Measurements from ENCODE around the gene SMAD6. TPM values are rescaled to one million over a fixed set of nuclear protein-coding genes. Genes with fewer than 3 reads are reported as not detected.

SMAD6 gene
- total and polyA plus RNA-seq, 2 experiments from 2014 or later = 1.6 to 15.7 TPM

DNA sequence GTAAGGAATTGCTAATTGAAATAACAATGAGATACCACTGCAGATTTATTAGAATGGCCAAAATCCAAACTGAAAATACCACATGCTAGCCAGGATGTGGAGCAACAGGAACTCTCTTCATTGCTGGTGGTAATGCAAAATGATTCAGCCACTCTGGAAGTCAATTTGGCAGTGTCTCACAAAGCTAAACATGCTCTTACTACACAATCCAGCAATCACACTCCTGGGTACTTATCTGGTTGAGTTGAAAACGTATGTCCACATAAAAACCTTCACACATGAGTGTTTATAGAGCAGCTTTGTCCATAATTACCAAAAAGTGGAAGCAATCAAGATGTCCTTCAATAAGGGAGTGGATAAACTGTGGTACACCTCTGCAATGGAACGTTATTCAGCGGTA is 113.3 kb downstream of the SMAD6 start (continued):
- TF ChIP-seq, protein P1, sequence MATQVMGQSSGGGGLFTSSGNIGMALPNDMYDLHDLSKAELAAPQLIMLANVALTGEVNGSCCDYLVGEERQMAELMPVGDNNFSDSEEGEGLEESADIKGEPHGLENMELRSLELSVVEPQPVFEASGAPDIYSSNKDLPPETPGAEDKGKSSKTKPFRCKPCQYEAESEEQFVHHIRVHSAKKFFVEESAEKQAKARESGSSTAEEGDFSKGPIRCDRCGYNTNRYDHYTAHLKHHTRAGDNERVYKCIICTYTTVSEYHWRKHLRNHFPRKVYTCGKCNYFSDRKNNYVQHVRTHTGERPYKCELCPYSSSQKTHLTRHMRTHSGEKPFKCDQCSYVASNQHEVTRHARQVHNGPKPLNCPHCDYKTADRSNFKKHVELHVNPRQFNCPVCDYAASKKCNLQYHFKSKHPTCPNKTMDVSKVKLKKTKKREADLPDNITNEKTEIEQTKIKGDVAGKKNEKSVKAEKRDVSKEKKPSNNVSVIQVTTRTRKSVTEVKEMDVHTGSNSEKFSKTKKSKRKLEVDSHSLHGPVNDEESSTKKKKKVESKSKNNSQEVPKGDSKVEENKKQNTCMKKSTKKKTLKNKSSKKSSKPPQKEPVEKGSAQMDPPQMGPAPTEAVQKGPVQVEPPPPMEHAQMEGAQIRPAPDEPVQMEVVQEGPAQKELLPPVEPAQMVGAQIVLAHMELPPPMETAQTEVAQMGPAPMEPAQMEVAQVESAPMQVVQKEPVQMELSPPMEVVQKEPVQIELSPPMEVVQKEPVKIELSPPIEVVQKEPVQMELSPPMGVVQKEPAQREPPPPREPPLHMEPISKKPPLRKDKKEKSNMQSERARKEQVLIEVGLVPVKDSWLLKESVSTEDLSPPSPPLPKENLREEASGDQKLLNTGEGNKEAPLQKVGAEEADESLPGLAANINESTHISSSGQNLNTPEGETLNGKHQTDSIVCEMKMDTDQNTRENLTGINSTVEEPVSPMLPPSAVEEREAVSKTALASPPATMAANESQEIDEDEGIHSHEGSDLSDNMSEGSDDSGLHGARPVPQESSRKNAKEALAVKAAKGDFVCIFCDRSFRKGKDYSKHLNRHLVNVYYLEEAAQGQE (IDR thresholded peaks at IDR 0.05; ENCODE audit: unreplicated experiment) = no peak
- TF ChIP-seq EZH2 (IDR thresholded peaks at IDR 0.05; ENCODE audit: low read depth, unreplicated experiment) (no peak), STAT1 (IDR thresholded peaks at IDR 0.05; ENCODE audit: unreplicated experiment) (no peak), ZNF331 (CRISPR knock-in tag; IDR thresholded peaks at IDR 0.05; ENCODE audit: low read depth) (no peak), POLR2AphosphoS5 (IDR thresholded peaks at IDR 0.05; ENCODE audit: low read depth) (no peak)

DNA sequence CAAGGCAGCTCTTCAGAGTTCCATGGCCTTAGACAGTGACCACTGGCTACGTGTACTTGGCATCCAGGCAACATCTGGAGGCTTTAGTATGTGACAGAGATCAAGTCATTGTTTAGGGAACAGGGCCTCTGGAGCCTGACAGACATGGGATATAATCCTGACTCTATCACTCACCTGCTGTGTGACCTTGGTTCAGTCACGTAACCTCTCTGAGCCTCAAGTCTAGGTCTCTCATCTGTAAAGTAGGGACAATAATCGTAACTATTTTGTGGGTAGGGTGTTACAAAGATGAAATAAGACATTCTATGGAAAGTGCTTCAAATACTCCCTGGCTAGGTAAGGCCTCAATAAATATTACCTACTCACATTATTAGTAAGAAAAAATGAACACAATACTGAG is 114.2 kb downstream of the SMAD6 start:
- Mint-ChIP-seq H3K36me3 (ENCODE audit: low read depth) (peaks cover 10% of the 10 kb centered on the region), H3K4me1 (peaks cover 12% of the 10 kb centered on the region; the same call in 2 of the 3 replicates)
- no peaks in the 10 kb centered on the region for H3K4me1 ChIP-seq (ENCODE audit: insufficient read depth)

DNA sequence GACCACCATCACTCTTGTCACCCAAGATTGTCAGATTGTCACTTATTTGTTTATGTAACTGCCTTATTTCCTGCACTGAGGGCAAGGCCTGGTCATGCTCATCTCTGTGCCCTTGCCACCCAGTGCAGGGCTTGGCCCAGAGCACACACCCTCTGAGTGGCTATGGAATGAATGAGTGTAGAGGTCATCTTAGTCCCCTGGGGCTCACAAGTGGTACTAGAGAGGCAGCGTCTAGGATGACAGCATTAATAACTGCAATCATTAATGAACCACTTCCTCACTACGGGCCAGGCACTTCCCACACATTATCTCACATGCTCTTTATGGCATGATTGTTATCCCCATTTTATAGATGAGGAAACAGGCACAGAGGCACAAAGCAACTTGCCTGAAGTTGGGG is 117.0 kb downstream of the SMAD6 start:
- no peaks in the 10 kb centered on the region; the same call in 1 of the 2 replicates for H3K36me3 ChIP-seq (ENCODE audit: insufficient read depth)
- DNase-seq (ENCODE audit: low spot score) (no peak), ATAC-seq (no peak)
- no peak overlapping the region for H3K4me3 ChIP-seq
- H3K27ac Mint-ChIP-seq = no peak overlapping the region
- no peak overlapping the region for H3K4me2 ChIP-seq
- peaks cover 3% of the 10 kb centered on the region for H3K27me3 Mint-ChIP-seq (ENCODE audit: insufficient read depth, low read depth, poor library complexity)
- H3F3A ChIP-seq (replicated peaks; ENCODE audit: low read depth) = no peaks in the 10 kb centered on the region
- no peaks in the 10 kb centered on the region for H3K4me1 ChIP-seq (ENCODE audit: insufficient read depth)
- no peak overlapping the region for H2AFZ ChIP-seq
- H3K4me3 Mint-ChIP-seq = no peak overlapping the region
- H3K27ac ChIP-seq (ENCODE audit: low read depth) = no peak overlapping the region
- no peaks in the 10 kb centered on the region for H4K20me1 ChIP-seq (replicated peaks; ENCODE audit: insufficient read depth)
- H3K27me3 ChIP-seq (ENCODE audit: insufficient read depth) = no peaks in the 10 kb centered on the region
- H3K36me3 Mint-ChIP-seq (ENCODE audit: low read depth) = peaks cover 5% of the 10 kb centered on the region
- no peaks in the 10 kb centered on the region for H3K9me2 ChIP-seq (ENCODE audit: insufficient read depth)
- peaks cover 9% of the 10 kb centered on the region for H3K9me3 Mint-ChIP-seq
- H3K4me1 Mint-ChIP-seq = peaks cover 12% of the 10 kb centered on the region; the same call in 2 of the 3 replicates
- H3K79me2 ChIP-seq (replicated peaks; ENCODE audit: insufficient read depth) = no peaks in the 10 kb centered on the region
- TF ChIP-seq, protein P1 (IDR thresholded peaks at IDR 0.05; ENCODE audit: unreplicated experiment) = no peak
- TF ChIP-seq NANOG (IDR thresholded peaks at IDR 0.05; ENCODE audit: borderline replicate concordance) (no peak), JUNB (IDR thresholded peaks at IDR 0.05; ENCODE audit: unreplicated experiment) (no peak), ZNF114 (CRISPR knock-in tag; IDR thresholded peaks at IDR 0.05) (no peak), STAT1 (IDR thresholded peaks at IDR 0.05; ENCODE audit: unreplicated experiment) (no peak), EZH2phosphoT487 (IDR thresholded peaks at IDR 0.05; ENCODE audit: unreplicated experiment) (no peak), ZNF331 (CRISPR knock-in tag; IDR thresholded peaks at IDR 0.05; ENCODE audit: low read depth) (no peak), POLR2AphosphoS5 (IDR thresholded peaks at IDR 0.05; ENCODE audit: low read depth) (no peak)
- TF ChIP-seq, protein P2, sequence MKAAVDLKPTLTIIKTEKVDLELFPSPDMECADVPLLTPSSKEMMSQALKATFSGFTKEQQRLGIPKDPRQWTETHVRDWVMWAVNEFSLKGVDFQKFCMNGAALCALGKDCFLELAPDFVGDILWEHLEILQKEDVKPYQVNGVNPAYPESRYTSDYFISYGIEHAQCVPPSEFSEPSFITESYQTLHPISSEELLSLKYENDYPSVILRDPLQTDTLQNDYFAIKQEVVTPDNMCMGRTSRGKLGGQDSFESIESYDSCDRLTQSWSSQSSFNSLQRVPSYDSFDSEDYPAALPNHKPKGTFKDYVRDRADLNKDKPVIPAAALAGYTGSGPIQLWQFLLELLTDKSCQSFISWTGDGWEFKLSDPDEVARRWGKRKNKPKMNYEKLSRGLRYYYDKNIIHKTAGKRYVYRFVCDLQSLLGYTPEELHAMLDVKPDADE (IDR thresholded peaks at IDR 0.05) = no peak

More for the DNA sequence above, 114.2 kb downstream of the SMAD6 start:
- Mint-ChIP-seq H3K27ac (no peak overlapping the region), H3K27me3 (ENCODE audit: insufficient read depth, low read depth, poor library complexity) (peaks cover 4% of the 10 kb centered on the region), H3K9me3 (peaks cover 29% of the 10 kb centered on the region), H3K4me3 (no peak overlapping the region)
- H3K79me2 ChIP-seq (replicated peaks; ENCODE audit: insufficient read depth) = no peaks in the 10 kb centered on the region
- H3K36me3 ChIP-seq (ENCODE audit: insufficient read depth) = no peaks in the 10 kb centered on the region; the same call in 1 of the 2 replicates
- no peaks in the 10 kb centered on the region for H3K27me3 ChIP-seq (ENCODE audit: insufficient read depth)
- TF ChIP-seq ZNF331 (CRISPR knock-in tag; IDR thresholded peaks at IDR 0.05; ENCODE audit: low read depth) (no peak), EZH2phosphoT487 (IDR thresholded peaks at IDR 0.05; ENCODE audit: unreplicated experiment) (no peak), EZH2 (IDR thresholded peaks at IDR 0.05; ENCODE audit: low read depth, unreplicated experiment) (no peak)
- TF ChIP-seq, protein P2 (IDR thresholded peaks at IDR 0.05) = no peak
- H4K20me1 ChIP-seq (replicated peaks; ENCODE audit: insufficient read depth) = no peaks in the 10 kb centered on the region
- no peak overlapping the region for H3K4me3 ChIP-seq
- H2AFZ ChIP-seq = no peak overlapping the region
- no peaks in the 10 kb centered on the region for H3F3A ChIP-seq (replicated peaks; ENCODE audit: low read depth)
- H3K27ac ChIP-seq (ENCODE audit: low read depth) = no peak overlapping the region
- no peaks in the 10 kb centered on the region for H3K9me2 ChIP-seq (ENCODE audit: insufficient read depth)
- ATAC-seq (no peak), DNase-seq (ENCODE audit: low spot score) (no peak)
- H3K4me2 ChIP-seq = no peak overlapping the region
